ENCODE measurements around the gene LMAN1L.

GRCh38 chr15:74815121-74815934 lies 2.7 kb downstream of the LMAN1L start:
- TF ChIP-seq CTCF (IDR thresholded peaks at IDR 0.05) (no peak), POLR2A (IDR thresholded peaks at IDR 0.05) (no peak)
